Measurements from ENCODE around the gene MYOC.
"Not testable (repeated sequence)": the region's sequence is repeated elsewhere in the genome, so short reads cannot be mapped to it uniquely, and the experiment has no call there.

The MYOC gene

GRCh38 chr1:171652234-171652822 is at the start of gene MYOC:
Gene MYOC (minus strand): TSS chr1:171652688. CDS start chr1:171652611, 77 bp downstream.
- no peak for DNase-seq

- no peak for DNase-seq
These were observed 47.0 kb upstream of the MYOC start for GRCh38 chr1:171699531-171699930.

GRCh38 chr1:171695772-171696171 is 43.3 kb upstream of the MYOC start:
- DNase-seq = not testable (repeated sequence)

GRCh38 chr1:171693541-171693940 is 41.1 kb upstream of the MYOC start:
- DNase-seq = not testable (repeated sequence)

GRCh38 chr1:171683870-171684269 is 31.4 kb upstream of the MYOC start:
- no peak for DNase-seq

- no peak for DNase-seq
These were observed 27.9 kb upstream of the MYOC start for GRCh38 chr1:171680339-171680738.

GRCh38 chr1:171676823-171677222 is 24.3 kb upstream of the MYOC start:
- DNase-seq = no peak

- DNase-seq = no peak
These were observed 22.2 kb upstream of the MYOC start for GRCh38 chr1:171674431-171675405.

GRCh38 chr1:171670739-171671138 is 18.3 kb upstream of the MYOC start:
- DNase-seq = no peak

- DNase-seq = no peak
These were observed 15.9 kb upstream of the MYOC start for GRCh38 chr1:171668372-171668771.

GRCh38 chr1:171666114-171666769 is 13.8 kb upstream of the MYOC start:
- no peak for DNase-seq

- DNase-seq = no peak
These were observed 12.5 kb upstream of the MYOC start for GRCh38 chr1:171664976-171665375.

GRCh38 chr1:171663854-171664575 is 11.5 kb upstream of the MYOC start:
- peak; percentile 5 for DNase-seq

- DNase-seq = no peak
These were observed 10.8 kb upstream of the MYOC start for GRCh38 chr1:171663036-171663853.

GRCh38 chr1:171661076-171661650 is 8.7 kb upstream of the MYOC start:
- DNase-seq = no peak

- not testable (repeated sequence) for DNase-seq
These were observed 3.7 kb upstream of the MYOC start for GRCh38 chr1:171656206-171656605.

GRCh38 chr1:171655746-171656116 is 3.2 kb upstream of the MYOC start:
- no peak for DNase-seq

- DNase-seq = peak; percentile 72
These were observed 2.7 kb upstream of the MYOC start for GRCh38 chr1:171654942-171655745.

- DNase-seq = peak; percentile 52
These were observed 1.9 kb upstream of the MYOC start for GRCh38 chr1:171654201-171654941.

- DNase-seq = no peak
These were observed 1.3 kb upstream of the MYOC start for GRCh38 chr1:171653796-171654195.

Data from fibroblast of skin of right biceps (primary cell).